Vagina (tissue), 2 donors: ENCODE measurements around the gene SCNN1B.

Experiments
- CTCF ChIP-seq, 3 experiments: fragments of 450-650 bp in 2 of 3; fragments of 200-600 bp in 1 of 3; sonication (generic) in 1 of 3; IDR thresholded peaks; one replicate each; pipeline ENCODE4 v1.5.1; 2017 to 2019; ENCODE audit warnings: antibody characterized with exemption in 3 of 3, mild to moderate bottlenecking in 2 of 3, moderate library complexity in 2 of 3
- POLR2A ChIP-seq, 2 donors: fragments of 450-650 bp; IDR thresholded peaks; one replicate each; pipeline ENCODE4 v1.6.1; 2017; ENCODE audit warnings: antibody characterized with exemption in 2 of 2, mild to moderate bottlenecking in 2 of 2, moderate library complexity in 2 of 2
- POLR2AphosphoS5 ChIP-seq, 2 donors: sonication (generic); formaldehyde crosslinking; IDR thresholded peaks; one replicate each; pipeline ENCODE4 v1.9.0; 2017; ENCODE audit warnings: antibody characterized with exemption in 2 of 2, mild to moderate bottlenecking in 2 of 2, low read depth in 1 of 2; ENCODE audit not compliant: insufficient read depth in 1 of 2

- TF ChIP-seq POLR2A (IDR thresholded peaks at IDR 0.05): no peak
- no peak for TF ChIP-seq CTCF (IDR thresholded peaks at IDR 0.05)
- TF ChIP-seq POLR2AphosphoS5 (IDR thresholded peaks at IDR 0.05; ENCODE audit: insufficient read depth in 1 of 2, low read depth in 1 of 2): no peak
Observed at GRCh38 chr16:23293016-23293415, 9.1 kb upstream of the SCNN1B start.
